Hepatocyte (in vitro differentiated cells): ENCODE results near the gene FCGBP. TPM values are rescaled to one million over a fixed set of nuclear protein-coding genes. Genes with fewer than 3 reads are reported as not detected.

Experiments used
- DNase-seq: peaks from one replicate; pipeline ENCODE4 v3.0.0-alpha.2; 2016; ENCODE audit warnings: low spot score
- H2AFZ ChIP-seq: fragments of 200-600 bp; sonication (generic); 2 replicates; pipeline ENCODE4 v1.6.0; 2016; ENCODE audit warnings: antibody characterized with exemption, mild to moderate bottlenecking
- H3K27ac ChIP-seq: fragments of 200-600 bp; sonication (generic); 2 replicates; pipeline ENCODE4 v1.5.1; 2016; ENCODE audit warnings: mild to moderate bottlenecking
- H3K27me3 ChIP-seq: fragments of 200-600 bp; sonication (generic); 2 replicates; pipeline ENCODE4 v1.6.1; 2016
- H3K36me3 ChIP-seq: fragments of 200-600 bp; sonication (generic); replicated peaks from 2 replicates; pipeline ENCODE4 v1.5.1; 2016; ENCODE audit warnings: low read depth; ENCODE audit not compliant: insufficient read depth
- H3K4me1 ChIP-seq: fragments of 200-600 bp; sonication (generic); 2 replicates; pipeline ENCODE4 v1.5.1; 2016; ENCODE audit warnings: mild to moderate bottlenecking, moderate library complexity; ENCODE audit not compliant: insufficient read depth
- H3K4me2 ChIP-seq: fragments of 200-600 bp; sonication (generic); 2 replicates; pipeline ENCODE4 v1.6.0; 2016
- H3K4me3 ChIP-seq: fragments of 200-600 bp; sonication (generic); 2 replicates; pipeline ENCODE4 v1.5.1; 2016; ENCODE audit warnings: mild to moderate bottlenecking
- H3K79me2 ChIP-seq: fragments of 200-600 bp; sonication (generic); 2 replicates; pipeline ENCODE4 v1.6.0; 2017; ENCODE audit warnings: mild to moderate bottlenecking
- H3K9me2 ChIP-seq: fragments of 200-600 bp; sonication (generic); replicated peaks from 2 replicates; pipeline ENCODE4 v1.6.0; 2017; ENCODE audit warnings: mild to moderate bottlenecking; ENCODE audit not compliant: insufficient read depth
- H3K9me3 ChIP-seq: fragments of 200-600 bp; sonication (generic); 2 replicates; pipeline ENCODE4 v1.5.1; 2016; ENCODE audit warnings: low read depth, mild to moderate bottlenecking
- H4K20me1 ChIP-seq: fragments of 200-600 bp; sonication (generic); 2 replicates; pipeline ENCODE4 v1.6.0; 2016; ENCODE audit warnings: mild to moderate bottlenecking; ENCODE audit not compliant: insufficient read depth, poor library complexity, severe bottlenecking
- EZH2 ChIP-seq: fragments of 200-600 bp; sonication (generic); IDR thresholded peaks from 2 replicates; pipeline ENCODE4 v1.6.1; 2016; ENCODE audit warnings: antibody characterized with exemption, mild to moderate bottlenecking, borderline replicate concordance
- EZH2phosphoT487 ChIP-seq: fragments of 200-600 bp; sonication (generic); IDR thresholded peaks from one replicate; pipeline ENCODE4 v1.6.1; 2018; ENCODE audit warnings: antibody characterized with exemption, mild to moderate bottlenecking, low read depth, moderate library complexity; ENCODE audit not compliant: unreplicated experiment, severe bottlenecking
- WGBS: methylation state at CpG from one replicate; pipeline ENCODE4 v1.1.6; 2016; ENCODE audit warnings: low lambda C conversion rate; ENCODE audit errors: missing lambda C conversion rate; 5-methylcytosine and 5-hydroxymethylcytosine counted together
- polyA plus RNA-seq: library from polyadenylated mRNA; unstranded; fragments of >200 nt; fragmentation: Nextera tagmentation; extraction: Ambion mirVana; gene quantifications from 2 replicates; pipeline ENCODE4 v1.2.1, GENCODE V29; 2016
- total RNA-seq: library from RNA; depleted of rRNA; stranded (reverse); fragments of >200 nt; gene quantifications from 2 replicates; pipeline ENCODE4 v1.2.3, GENCODE V29; 2014
- TF ChIP-seq, protein P1 (sequence below): fragments of 200-600 bp; sonication (generic); IDR thresholded peaks from 2 replicates; pipeline ENCODE4 v1.5.1; 2016; ENCODE audit warnings: antibody characterized with exemption, mild to moderate bottlenecking; ENCODE audit not compliant: poor library complexity

Gene FCGBP
- total and polyA plus RNA-seq, 2 experiments from 2014 or later = 2.4 to 48.2 TPM

DNA sequence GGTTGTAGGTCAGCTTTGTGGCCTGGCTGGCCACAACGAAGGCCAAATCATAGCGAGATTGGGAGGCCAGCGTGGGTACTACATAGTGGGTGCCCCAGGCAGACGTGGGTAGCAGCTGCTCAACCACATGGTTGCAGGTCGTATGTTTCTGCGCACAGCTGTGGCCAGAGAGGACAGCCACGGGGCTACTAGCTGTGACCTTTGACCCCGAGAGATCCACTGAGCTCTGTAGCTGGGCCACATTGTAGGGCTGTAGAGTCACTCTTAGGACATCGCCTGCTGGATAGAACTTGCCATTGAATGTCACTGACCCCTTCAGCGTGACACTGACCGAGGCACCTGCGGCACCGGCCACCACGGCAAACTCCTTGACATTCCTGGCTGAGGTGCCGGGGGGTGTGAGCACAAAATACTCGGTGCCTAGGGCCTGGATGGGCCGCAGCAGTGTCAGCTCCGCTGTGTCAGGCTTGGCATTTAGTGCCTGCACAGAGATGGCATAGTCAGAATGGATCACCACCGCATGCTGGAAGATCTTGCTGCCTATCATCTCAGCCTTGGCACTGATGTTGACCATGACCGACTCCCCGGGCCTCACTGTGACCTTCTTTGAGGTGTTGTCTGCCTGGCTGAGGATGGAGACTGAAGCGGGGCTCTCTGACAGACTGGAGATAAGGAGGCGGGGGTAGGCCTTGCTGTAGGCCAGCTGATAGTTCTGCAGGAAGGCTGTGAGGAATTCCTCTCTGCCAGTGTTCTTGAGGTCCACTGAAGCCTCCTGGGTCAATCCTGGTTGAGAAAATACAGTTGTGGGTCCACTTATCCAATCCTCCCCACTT is 6.7 kb downstream of the FCGBP start:
- Histone ChIP-seq H3K9me3 (no peaks in the 10 kb centered on the region), H3K4me2 (no peak overlapping the region), H3K27ac (no peak overlapping the region), H3K9me2 (no peaks in the 10 kb centered on the region), H3K4me1 (no peaks in the 10 kb centered on the region), H3K79me2 (no peaks in the 10 kb centered on the region), H3K27me3 (no peaks in the 10 kb centered on the region), H2AFZ (no peak overlapping the region), H4K20me1 (no peaks in the 10 kb centered on the region), H3K36me3 (no peaks in the 10 kb centered on the region), H3K4me3 (no peak overlapping the region)
- 90% methylated on average over 23 of the region's 23 CpGs for WGBS
- TF ChIP-seq EZH2 (no peak), EZH2phosphoT487 (no peak)
- TF ChIP-seq, protein P1, sequence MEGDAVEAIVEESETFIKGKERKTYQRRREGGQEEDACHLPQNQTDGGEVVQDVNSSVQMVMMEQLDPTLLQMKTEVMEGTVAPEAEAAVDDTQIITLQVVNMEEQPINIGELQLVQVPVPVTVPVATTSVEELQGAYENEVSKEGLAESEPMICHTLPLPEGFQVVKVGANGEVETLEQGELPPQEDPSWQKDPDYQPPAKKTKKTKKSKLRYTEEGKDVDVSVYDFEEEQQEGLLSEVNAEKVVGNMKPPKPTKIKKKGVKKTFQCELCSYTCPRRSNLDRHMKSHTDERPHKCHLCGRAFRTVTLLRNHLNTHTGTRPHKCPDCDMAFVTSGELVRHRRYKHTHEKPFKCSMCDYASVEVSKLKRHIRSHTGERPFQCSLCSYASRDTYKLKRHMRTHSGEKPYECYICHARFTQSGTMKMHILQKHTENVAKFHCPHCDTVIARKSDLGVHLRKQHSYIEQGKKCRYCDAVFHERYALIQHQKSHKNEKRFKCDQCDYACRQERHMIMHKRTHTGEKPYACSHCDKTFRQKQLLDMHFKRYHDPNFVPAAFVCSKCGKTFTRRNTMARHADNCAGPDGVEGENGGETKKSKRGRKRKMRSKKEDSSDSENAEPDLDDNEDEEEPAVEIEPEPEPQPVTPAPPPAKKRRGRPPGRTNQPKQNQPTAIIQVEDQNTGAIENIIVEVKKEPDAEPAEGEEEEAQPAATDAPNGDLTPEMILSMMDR = no peak
- DNase-seq = no peak

DNA sequence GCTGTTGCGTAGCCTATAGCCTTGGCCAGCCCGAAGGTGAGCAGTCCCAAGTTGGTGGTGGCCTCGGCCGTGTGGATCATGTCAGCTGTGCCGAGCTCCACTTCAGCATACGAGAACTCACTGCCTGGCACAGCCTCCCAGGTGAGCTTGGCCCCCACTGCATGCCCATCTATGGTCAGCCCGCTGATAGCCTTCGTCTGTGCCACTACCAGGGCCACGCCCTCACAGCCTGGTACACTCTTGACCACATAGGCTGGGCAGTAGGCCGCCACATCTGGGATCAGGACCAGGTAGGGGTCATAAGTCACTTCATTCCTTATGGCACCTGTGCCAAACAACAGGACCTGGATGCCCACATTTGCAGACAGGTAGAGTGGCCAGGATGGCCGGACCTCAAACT is 7.4 kb downstream of the FCGBP start:
- H3K4me2 ChIP-seq = no peak overlapping the region
- no peaks in the 10 kb centered on the region for H3K9me2 ChIP-seq
- no peaks in the 10 kb centered on the region for H3K27me3 ChIP-seq
- H3K4me3 ChIP-seq = no peak overlapping the region
- TF ChIP-seq, protein P1 = no peak
- TF ChIP-seq EZH2phosphoT487 (no peak), EZH2 (no peak)
- H3K4me1 ChIP-seq = no peaks in the 10 kb centered on the region
- no peaks in the 10 kb centered on the region for H4K20me1 ChIP-seq
- no peak overlapping the region for H2AFZ ChIP-seq
- H3K79me2 ChIP-seq = no peaks in the 10 kb centered on the region
- no peak overlapping the region for H3K27ac ChIP-seq
- H3K9me3 ChIP-seq = no peaks in the 10 kb centered on the region
- WGBS = 94% methylated on average over 11 of the region's 11 CpGs
- no peaks in the 10 kb centered on the region for H3K36me3 ChIP-seq
- DNase-seq = no peak

DNA sequence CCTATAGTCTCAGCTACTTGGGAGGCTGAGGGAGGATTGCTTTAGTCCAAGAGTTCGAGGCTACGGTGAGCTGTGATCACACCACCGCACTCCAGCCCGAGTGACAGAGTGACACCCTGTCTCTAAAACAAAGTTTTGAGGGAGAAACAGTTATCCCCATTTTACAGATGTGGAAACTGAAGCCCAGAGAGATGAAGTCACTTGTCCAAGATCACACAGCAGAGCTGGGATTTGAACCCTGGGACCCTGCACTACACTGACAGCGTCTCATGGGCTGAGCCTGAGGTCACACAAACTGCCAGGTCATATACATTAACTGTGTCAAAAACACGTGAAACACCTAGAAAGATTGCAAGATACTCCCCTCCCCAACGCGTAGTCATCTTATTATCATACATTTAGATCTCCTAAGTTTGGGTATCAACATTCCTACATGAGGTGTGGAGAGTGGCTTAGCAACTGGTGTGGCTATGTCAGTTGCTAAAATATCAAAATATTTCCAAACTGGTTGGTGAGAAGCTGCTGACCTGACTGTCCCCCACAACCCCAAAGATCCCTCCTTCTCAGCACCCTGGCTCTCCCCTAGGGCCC is 8.2 kb downstream of the FCGBP start:
- no peak overlapping the region for H3K27ac ChIP-seq
- H3K4me2 ChIP-seq = no peak overlapping the region
- 93% methylated on average over 8 of the region's 8 CpGs for WGBS
- H3K4me1 ChIP-seq = no peaks in the 10 kb centered on the region
- DNase-seq = no peak
- H3K9me3 ChIP-seq = no peaks in the 10 kb centered on the region
- H3K4me3 ChIP-seq = no peak overlapping the region
- H3K9me2 ChIP-seq = no peaks in the 10 kb centered on the region
- no peaks in the 10 kb centered on the region for H3K27me3 ChIP-seq
- H4K20me1 ChIP-seq = no peaks in the 10 kb centered on the region
- H2AFZ ChIP-seq = no peak overlapping the region
- TF ChIP-seq, protein P1 = no peak
- TF ChIP-seq EZH2 = no peak
- no peak for TF ChIP-seq EZH2phosphoT487
- H3K79me2 ChIP-seq = no peaks in the 10 kb centered on the region
- no peaks in the 10 kb centered on the region for H3K36me3 ChIP-seq
